ENCODE data around the gene MS4A18.

- TF ChIP-seq POLR2A (IDR thresholded peaks at IDR 0.05) (no peak), CTCF (IDR thresholded peaks at IDR 0.05) (no peak)
These were observed 52.6 kb downstream of the MS4A18 start for GRCh38 chr11:60777106-60777505.
